Astrocyte of the hippocampus (primary cell): ENCODE measurements around the gene SLC8A2.

Experiments
- DNase-seq: peaks from one replicate; pipeline ENCODE4 v3.0.0; 2011; ENCODE audit warnings: low read depth, low spot score

SLC8A2 gene

GRCh38 chr19:47381121-47381520 is 90.6 kb downstream of the SLC8A2 start:
- no peak for DNase-seq

DNA sequence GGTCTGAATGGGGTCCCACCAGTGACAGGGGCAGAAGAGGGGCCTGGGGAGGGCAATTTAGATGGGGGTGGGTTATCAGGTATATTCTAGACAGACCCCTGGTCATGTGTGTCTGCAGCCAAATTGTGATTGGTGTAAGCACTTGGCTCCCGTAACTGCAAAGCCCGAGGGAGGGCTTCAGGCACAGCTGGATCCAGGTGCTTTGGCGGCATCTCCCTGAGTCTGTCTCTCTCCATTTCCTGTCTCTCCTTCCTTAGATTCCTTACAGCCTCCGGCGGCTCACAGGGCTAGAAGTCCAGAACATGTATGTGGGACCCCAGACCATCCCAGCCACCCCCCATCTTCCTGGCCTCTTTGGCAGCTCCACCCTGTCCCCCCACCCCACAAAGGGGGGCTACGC is 91.1 kb downstream of the SLC8A2 start:
- no peak for DNase-seq

DNA sequence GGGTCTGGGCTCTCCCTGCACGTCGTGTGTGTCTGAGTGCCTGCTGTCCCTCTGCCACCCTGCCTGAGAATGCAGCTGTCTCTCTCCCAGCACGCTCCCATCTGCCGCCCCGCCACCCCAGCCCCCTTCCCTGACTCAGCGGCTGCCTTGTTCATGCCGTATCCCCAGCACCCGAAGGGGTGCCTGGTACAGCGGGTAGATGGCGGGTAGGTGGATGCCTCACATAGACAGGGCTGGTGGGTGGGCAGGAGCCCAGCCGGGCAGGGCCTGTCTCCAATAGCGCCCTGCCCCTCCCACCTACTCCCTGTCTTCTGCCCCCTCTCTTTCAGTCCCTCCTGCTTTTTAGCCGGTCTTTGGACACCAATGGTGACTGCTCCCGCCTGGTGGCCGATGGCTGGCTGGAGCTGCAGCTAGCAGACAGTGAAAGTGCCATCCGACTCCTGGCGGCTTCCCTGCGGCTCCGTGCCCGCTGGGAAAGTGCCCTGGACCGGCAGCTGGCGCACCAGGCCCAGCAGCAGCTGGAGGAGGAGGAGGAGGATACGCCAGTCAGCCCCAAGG is 92.2 kb downstream of the SLC8A2 start:
- DNase-seq = no peak

- no peak for DNase-seq
Observed at GRCh38 chr19:47378246-47378645, 93.4 kb downstream of the SLC8A2 start.
